T follicular helper cell (primary cell): ENCODE measurements around the gene MACF1.
"Not testable (repeated sequence)": the region's sequence is repeated elsewhere in the genome, so short reads cannot be mapped to it uniquely, and the experiment has no call there.

Experiments used
- DNase-seq: peaks from one replicate; pipeline ENCODE4 v3.0.0-alpha.2; 2020; ENCODE audit warnings: low read depth

MACF1 gene

GRCh38 chr1:39416609-39417008, 212.1 kb downstream of the MACF1 start:
- DNase-seq = no peak

GRCh38 chr1:39418236-39418635, 213.7 kb downstream of the MACF1 start:
- DNase-seq = no peak

- DNase-seq = no peak
Observed at GRCh38 chr1:39420493-39420892, 216.0 kb downstream of the MACF1 start.

GRCh38 chr1:39422614-39423013, 218.1 kb downstream of the MACF1 start:
- no peak for DNase-seq

GRCh38 chr1:39425151-39425550, 220.7 kb downstream of the MACF1 start:
- DNase-seq = no peak

- DNase-seq = no peak
Observed at GRCh38 chr1:39425634-39426033, 221.1 kb downstream of the MACF1 start.

- DNase-seq = no peak
Observed at GRCh38 chr1:39426346-39426745, 221.9 kb downstream of the MACF1 start.

- DNase-seq = no peak
Observed at GRCh38 chr1:39427374-39427773, 222.9 kb downstream of the MACF1 start.

- no peak for DNase-seq
Observed at GRCh38 chr1:39427912-39428311, 223.4 kb downstream of the MACF1 start.

- DNase-seq = no peak
Observed at GRCh38 chr1:39431927-39432326, 227.4 kb downstream of the MACF1 start.

- DNase-seq = no peak
Observed at GRCh38 chr1:39434797-39435395, 230.4 kb downstream of the MACF1 start.

GRCh38 chr1:39435597-39435996, 231.1 kb downstream of the MACF1 start:
- DNase-seq = no peak

- no peak for DNase-seq
Observed at GRCh38 chr1:39436842-39437241, 232.3 kb downstream of the MACF1 start.

GRCh38 chr1:39438042-39438441, 233.5 kb downstream of the MACF1 start:
- no peak for DNase-seq

GRCh38 chr1:39440856-39441255, 236.4 kb downstream of the MACF1 start:
- DNase-seq = no peak

GRCh38 chr1:39441797-39442196, 237.3 kb downstream of the MACF1 start:
- DNase-seq = no peak

- no peak for DNase-seq
Observed at GRCh38 chr1:39445573-39445972, 241.1 kb downstream of the MACF1 start.

- DNase-seq = no peak
Observed at GRCh38 chr1:39446986-39447567, 242.6 kb downstream of the MACF1 start.

GRCh38 chr1:39450041-39450440, 245.5 kb downstream of the MACF1 start:
- DNase-seq = not testable (repeated sequence)

GRCh38 chr1:39450956-39451606, 246.6 kb downstream of the MACF1 start:
- DNase-seq = no peak

- DNase-seq = no peak
Observed at GRCh38 chr1:39452081-39452480, 247.6 kb downstream of the MACF1 start.

- DNase-seq = no peak
Observed at GRCh38 chr1:39452540-39452939, 248.0 kb downstream of the MACF1 start.

GRCh38 chr1:39453603-39454002, 249.1 kb downstream of the MACF1 start:
- no peak for DNase-seq

GRCh38 chr1:39458991-39459390, 254.5 kb downstream of the MACF1 start:
- no peak for DNase-seq
